Inflammatory macrophage treated with lipopolysaccharide for 1 hour (primary cell): ENCODE measurements around the gene CCDC3.
"Not testable (repeated sequence)": the region's sequence is repeated elsewhere in the genome, so short reads cannot be mapped to it uniquely, and the experiment has no call there.

Source experiments
- DNase-seq, 2 donors: peaks; one replicate each; pipeline ENCODE4 v3.0.0-alpha.2; 2020 to 2022

The CCDC3 gene

GRCh38 chr10:13001041-13001886 is at the start of gene CCDC3:
Gene CCDC3 (minus strand): TSS chr10:13001713. CDS start chr10:13001570, 143 bp downstream.
- no peak for DNase-seq

GRCh38 chr10:13051126-13051694 is 49.7 kb upstream of the CCDC3 start:
- DNase-seq: no peak

DNA sequence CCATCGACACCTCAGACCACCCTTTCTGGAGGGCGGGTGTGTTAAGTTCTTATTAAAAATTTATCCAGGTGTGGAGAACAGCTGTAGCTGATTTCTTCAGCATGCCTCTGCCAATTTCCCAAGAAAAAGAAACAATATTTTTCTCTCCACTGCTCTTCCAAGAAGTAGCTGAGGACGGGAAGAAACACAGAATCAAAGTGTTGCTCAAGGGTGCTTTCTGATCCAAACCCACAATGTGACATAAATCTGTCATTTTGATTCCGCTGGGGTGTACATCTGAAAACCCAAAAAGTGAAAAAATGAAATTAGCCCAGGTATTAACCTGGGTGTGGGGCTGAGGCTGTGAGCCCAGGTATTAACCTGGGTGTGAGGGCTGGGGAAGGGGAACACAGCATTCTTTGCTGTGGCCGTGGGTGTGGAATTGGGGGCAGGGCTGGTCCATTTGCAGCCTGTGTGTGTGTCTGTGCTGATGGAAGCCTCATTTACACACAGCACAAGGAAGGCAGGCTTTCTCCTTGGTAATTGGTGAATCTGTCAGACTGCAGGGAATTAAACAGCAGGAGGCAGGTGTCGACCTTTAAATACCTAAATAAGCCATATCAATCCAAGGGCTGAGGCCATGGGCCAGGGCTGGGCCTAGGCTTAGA is 48.4 kb upstream of the CCDC3 start:
- no peak for DNase-seq

GRCh38 chr10:13048762-13049161 is 47.2 kb upstream of the CCDC3 start:
- DNase-seq: no peak

GRCh38 chr10:13047529-13048206 is 46.2 kb upstream of the CCDC3 start:
- no peak for DNase-seq

- no peak for DNase-seq
These were observed 45.5 kb upstream of the CCDC3 start for GRCh38 chr10:13046851-13047528.

GRCh38 chr10:13043520-13043919 is 42.0 kb upstream of the CCDC3 start:
- DNase-seq: no peak

- DNase-seq: no peak
These were observed 38.2 kb upstream of the CCDC3 start for GRCh38 chr10:13039761-13040160.

DNA sequence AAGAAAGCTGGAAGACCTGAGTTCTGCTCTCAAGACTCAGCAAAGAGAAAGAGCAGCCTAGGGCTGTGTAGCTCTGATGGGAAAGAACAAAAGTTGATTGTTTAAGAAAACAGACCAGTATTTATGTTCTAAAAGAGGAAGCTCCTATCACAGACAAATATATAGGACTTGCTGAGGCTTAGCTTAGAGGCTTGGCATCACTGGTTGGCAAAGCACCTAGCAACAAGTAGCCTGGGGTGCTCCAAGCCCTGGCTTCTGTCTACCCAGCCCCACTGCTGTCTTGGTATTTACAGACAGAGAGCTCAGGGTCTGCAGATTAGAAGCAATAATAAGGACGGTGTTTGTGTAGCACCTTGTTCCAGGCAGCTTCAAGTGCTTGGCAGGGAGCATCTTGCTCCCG is 36.9 kb upstream of the CCDC3 start:
- DNase-seq: no peak

- no peak for DNase-seq
These were observed 36.3 kb upstream of the CCDC3 start for GRCh38 chr10:13037832-13038231.

DNA sequence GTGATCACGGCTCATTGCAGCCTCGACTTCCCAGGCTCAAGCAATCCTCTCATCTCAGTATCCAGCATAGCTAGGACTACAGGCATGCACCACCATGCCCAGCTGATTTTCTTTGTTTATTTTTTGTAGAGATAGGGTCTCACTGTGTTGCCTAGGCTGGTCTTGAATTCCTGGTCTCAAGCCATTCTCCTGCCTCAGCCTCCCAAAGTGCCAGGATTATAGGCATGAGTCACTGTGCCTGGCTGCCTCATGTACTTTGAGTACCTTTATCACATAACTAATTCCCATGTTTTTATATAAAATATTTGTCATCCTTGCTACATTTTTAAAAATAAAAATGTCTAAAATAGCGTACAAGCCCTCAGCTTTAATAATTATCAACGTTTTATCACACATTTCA is 35.3 kb upstream of the CCDC3 start:
- no peak for DNase-seq

DNA sequence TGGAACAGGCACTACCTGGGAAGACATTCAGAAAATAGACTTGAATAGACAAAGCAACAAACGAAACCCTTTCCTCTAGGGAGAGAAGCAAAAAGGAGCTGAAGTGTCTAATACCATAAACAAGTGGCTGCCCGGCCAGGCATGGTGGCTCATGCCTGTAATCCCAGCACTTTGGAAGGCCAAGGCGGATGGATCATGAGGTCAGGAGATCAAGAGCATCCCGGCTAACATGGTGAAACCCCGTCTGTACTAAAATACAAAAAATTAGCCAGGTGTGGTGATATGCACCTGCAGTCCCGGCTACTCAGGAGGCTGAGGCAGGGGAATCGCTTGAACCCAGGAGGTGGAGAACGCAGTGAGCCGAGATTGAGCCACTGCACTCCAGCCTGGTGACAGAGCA is 34.2 kb upstream of the CCDC3 start:
- DNase-seq: not testable (repeated sequence)

GRCh38 chr10:13026873-13027272 is 25.4 kb upstream of the CCDC3 start:
- DNase-seq: no peak

GRCh38 chr10:13023754-13024153 is 22.2 kb upstream of the CCDC3 start:
- no peak for DNase-seq

- DNase-seq: no peak
These were observed 17.8 kb upstream of the CCDC3 start for GRCh38 chr10:13019280-13019679.

- no peak for DNase-seq
These were observed 16.7 kb upstream of the CCDC3 start for GRCh38 chr10:13018171-13018570.

- DNase-seq: no peak
These were observed 15.4 kb upstream of the CCDC3 start for GRCh38 chr10:13016886-13017285.

- no peak for DNase-seq
These were observed 14.9 kb upstream of the CCDC3 start for GRCh38 chr10:13016426-13016825.

DNA sequence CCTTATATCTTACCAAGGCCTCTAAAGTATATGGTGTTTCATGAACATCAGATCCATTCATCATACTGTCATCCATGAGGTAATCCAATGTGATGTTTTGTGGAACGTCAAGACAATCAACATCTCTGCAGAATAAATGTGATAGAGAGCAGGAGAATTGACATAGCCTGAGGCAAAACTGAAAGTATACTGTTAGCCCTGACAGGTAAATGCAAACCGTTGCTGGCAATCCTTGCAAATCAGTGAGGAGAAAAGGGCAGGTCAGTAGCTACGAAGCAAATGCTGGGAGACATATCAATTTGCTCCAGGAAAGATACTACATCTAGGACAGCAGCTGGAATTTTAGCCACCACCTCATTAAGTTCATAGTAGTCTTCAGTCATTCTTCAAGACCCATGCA is 4.5 kb upstream of the CCDC3 start:
- DNase-seq: no peak

DNA sequence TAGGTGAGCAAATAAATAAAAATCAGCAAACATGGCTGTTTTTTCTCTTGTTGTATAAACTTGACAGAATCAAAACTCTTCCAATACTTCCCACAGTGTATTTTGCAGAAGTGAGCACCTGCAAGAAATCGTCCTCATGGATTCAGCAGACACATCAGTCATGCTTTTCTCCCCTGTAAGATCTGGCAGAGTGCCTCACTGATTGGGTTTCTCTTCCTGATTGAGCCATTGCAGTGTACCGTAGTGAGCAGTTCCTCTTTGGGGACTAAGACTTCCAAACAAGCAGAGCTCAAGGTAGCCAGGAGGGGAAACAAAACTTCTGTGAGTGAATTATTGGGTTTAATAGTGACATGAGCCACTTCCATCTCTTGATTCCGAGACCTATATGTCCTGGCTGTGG is 2.2 kb upstream of the CCDC3 start:
- DNase-seq: no peak

DNA sequence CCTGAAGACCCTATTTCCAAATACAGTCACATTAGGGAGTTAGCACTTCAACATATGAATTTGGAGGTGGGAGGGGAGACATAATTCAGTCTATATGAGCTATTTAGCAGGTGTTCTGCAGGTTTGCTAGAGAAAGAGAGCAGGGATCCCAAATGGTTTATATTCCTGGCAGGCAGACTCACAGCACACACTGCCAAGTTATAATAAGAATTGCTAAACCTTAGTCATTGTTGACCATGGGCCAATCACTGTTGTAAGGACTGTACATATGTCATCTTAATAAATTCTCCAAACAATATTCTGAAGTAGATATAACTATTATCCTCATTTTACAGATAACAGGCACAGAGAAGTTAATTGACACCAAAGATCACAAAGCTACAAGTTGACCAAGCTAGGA is 1.5 kb upstream of the CCDC3 start:
- no peak for DNase-seq

DNA sequence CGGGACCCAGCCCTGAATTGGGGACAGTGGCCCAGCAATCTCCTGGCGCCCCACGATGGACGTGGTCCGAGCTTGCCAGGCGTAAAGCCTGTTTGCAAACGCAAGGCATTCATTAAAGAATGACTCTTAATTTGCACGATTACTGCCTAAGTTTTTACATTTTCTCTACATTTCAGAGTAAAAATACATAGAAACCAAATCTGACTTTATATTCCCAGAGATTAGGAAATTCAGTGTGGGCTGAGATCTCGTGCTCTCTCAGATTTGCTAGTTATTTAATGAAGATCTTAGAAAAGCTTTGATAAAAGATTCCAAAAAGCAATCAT is 337 bp upstream of the CCDC3 start:
- DNase-seq: no peak

- no peak for DNase-seq
These were observed 1.1 kb downstream of the CCDC3 start for GRCh38 chr10:13000431-13000830.
